Right hindlimb (tissue), 1 donor: ENCODE results near the gene PIGU.
A peak's percentile ranks its signal among the peaks of the same experiment; 100 is the strongest.
"Not testable (repeated sequence)": the region's sequence is repeated elsewhere in the genome, so short reads cannot be mapped to it uniquely, and the experiment has no call there.

ENCODE experiments used
- DNase-seq: peaks from one replicate; pipeline ENCODE4 v3.0.0-alpha.2; 2018

PIGU gene, protein sequence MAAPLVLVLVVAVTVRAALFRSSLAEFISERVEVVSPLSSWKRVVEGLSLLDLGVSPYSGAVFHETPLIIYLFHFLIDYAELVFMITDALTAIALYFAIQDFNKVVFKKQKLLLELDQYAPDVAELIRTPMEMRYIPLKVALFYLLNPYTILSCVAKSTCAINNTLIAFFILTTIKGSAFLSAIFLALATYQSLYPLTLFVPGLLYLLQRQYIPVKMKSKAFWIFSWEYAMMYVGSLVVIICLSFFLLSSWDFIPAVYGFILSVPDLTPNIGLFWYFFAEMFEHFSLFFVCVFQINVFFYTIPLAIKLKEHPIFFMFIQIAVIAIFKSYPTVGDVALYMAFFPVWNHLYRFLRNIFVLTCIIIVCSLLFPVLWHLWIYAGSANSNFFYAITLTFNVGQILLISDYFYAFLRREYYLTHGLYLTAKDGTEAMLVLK

DNA sequence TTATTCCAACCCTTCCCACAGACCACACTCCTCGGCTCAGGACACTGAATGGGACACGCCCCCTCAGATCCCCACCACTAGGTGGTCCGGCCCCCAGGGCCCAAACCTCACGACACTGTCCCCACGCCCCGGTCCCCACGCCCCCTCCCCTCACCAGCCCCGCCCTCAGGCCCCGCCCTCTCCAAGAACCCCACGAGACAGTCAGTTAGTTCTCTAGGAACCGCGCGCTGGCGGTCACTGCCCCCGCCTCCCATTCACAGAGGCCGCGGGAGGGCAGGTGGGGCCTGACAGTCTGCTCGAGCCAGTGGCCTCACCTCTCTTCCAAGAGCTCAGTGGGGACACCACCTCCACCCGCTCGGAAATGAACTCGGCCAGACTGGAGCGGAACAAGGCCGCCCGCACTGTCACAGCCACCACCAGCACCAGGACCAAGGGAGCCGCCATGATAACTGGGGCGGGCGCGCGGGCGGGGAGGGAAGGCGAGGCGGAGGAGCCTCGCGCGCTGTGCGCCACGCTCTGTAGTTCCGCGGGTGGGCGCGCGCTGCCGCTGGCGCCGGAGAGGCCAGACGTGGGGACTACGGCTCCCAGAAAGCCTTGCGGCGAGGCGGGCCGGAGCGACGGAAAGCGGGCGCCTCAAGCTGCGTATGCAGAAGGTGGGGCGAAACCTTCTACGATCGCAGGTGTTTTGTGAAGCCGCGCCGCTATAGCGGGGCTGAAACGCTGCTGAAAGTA lies at the start of gene PIGU:
TSS of gene PIGU (minus strand) at position 451 of the 732 bp plus-strand sequence. CDS start at position 444, 7 bp downstream.
- peak; percentile 97 for DNase-seq

DNA sequence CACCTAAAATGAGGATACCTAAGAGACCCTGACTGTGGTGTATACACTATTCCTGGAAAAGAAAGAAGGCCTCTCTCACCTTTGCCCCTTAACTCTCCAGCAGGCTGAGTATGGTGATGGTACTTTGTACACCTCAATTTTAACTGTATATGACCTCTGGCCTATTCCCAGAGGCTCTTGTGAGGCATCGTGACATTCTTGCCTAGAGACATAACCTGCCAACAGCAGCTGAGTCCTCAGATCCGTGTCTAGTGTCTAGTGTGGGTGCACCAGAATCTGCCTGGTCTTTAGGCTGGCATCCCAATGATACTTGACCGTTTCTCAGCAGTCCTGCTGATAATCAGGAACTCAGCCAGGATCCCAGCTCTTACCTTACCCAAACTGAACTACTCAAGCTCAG lies 47.3 kb upstream of the PIGU start:
- DNase-seq, result no peak

DNA sequence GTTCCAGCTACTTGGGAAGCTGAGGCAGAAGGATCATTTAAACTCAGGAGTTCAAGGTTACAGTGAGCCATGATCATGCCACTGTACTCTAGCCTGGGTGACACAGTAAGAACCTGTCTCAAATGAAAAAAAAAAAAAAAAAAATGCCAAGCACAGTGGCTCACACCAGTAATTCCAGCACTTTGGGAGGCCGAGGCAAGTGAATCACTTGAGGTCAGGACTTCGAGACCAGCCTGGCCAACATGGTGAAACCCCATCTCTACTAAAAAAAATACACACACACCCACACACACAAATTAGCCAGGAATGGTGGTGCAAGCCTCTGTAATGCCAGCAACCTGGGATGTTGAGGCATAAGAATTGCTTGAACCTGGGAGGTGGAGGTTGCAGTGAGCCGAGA lies 45.7 kb upstream of the PIGU start:
- DNase-seq, result not testable (repeated sequence)

DNA sequence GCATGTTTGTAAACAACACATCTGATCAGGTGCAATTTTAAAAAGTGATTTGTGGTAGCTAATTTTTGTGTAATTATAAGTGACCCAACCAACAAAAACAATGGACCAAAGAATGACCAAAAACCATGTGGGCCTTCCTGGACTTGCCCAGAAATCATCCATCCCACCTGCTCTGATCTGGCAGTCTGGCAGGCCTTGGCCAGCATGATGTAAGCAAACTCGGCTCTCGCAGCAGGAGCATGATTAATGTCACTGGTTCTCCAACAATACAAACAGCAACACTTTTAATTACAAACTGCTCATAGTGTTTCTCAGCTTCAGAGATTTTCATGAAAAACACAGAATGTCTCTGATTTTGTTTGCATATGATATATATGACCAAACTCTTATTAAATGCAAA lies 43.4 kb upstream of the PIGU start:
- no peak for DNase-seq

DNA sequence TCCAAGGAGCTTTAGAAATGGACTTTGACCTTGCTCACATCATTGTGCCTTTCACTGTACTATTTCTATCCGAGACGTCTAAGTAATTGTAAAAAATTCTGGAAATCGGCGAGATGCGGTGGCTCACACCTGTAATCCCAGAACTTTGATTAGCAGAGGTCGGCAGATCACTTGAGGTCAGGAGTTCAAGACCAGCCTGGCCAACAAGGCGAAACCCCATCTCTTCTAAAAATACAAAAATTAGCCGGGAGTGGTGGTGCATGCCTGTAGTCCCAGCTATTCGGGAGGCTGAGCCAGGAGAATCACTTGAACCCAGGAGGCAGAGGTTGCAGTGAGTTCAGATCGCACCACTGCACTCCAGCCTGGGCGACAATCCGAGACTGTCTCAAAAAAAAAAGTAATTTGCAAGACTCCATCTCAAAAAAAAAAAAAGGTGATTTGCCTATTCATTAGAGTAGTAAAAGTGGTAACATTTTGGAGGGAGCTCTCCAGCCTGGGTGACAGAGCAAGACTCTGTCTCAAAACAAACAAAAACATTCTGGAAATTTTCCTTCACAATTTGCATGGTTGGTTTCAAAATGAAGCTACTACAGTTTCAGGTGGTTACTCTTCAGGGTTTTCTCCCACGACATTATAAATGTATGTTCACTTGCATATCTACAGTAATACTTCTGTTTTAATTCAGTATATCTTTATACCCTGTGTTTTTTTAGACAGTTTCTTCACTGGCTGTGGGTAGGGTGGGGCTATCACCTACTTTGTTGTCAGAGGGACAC lies 42.5 kb upstream of the PIGU start:
- DNase-seq, result not testable (repeated sequence)

DNA sequence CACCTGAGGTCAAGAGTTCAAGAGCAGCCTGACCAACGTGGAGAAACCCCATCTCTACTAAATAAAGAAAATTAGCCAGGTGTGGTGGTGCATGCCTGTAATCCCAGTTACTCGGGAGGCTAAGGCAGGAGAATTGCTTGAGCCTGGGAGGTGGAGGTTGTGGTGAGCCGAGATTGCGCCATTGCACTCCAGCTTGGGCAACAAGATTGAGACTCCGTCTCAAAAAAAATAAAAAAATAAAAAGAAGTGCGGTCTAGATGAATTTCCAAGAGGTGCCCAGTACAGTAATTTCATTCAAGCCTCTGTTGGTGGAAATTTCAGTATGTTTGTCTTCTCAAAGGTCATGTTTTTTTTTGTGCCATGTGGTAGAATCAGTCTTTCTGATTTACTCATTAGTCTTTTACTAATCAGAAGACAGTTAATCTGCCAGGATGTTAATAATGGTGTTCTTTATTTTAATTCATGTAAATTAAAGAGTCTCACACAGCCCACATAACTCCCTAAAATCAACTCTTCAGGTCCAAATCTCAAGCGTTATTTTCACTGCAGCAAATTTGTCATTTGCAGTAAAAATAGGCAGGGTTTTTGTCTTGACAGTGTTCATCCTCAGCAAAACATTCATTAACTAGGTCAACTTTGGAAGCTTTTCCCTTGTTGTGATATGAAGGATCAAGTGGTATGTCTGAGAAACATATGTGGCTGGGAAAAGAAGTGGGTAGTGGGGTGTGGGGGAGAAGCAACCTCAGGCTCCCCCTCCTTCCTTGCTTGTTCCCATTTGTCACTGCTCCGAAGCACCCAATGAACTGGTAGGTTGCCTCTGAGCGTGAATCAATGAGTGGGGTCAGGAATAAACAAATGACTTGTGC lies 40.6 kb upstream of the PIGU start:
- DNase-seq, result no peak

DNA sequence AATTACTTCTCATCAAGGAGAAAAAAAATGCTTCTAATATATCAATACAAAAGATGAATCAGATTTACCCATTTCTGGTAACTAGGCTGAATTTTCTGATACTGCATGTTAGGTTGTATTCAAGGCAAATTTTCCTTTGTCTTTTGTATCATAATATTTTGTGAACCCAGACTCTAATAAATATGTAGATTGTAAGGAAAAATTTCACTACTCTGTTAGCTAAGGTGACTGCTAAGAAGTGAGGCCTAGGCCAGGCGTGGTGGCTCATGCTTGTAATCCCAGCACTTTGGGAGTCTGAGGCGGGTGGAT lies 40.0 kb upstream of the PIGU start:
- DNase-seq, result no peak

DNA sequence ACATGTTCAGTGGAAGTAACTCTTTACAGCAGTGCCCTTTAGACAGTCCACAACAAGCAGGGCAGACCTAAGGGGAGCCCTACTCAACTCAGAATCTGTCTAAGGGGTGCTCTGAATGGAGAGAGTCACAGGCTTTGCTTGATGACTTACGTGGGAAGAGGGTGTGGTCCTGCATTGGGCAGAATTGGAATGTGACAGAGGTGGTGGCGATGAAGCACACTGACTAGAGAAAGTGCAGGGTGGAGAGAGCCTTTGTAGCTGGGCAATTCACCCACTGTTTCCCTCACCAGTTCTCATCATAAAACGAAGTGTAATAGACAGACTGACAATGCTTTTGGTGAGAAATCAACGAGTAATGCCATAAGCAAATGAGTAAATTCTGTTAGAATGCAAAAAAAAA lies 38.5 kb upstream of the PIGU start:
- DNase-seq, result no peak

DNA sequence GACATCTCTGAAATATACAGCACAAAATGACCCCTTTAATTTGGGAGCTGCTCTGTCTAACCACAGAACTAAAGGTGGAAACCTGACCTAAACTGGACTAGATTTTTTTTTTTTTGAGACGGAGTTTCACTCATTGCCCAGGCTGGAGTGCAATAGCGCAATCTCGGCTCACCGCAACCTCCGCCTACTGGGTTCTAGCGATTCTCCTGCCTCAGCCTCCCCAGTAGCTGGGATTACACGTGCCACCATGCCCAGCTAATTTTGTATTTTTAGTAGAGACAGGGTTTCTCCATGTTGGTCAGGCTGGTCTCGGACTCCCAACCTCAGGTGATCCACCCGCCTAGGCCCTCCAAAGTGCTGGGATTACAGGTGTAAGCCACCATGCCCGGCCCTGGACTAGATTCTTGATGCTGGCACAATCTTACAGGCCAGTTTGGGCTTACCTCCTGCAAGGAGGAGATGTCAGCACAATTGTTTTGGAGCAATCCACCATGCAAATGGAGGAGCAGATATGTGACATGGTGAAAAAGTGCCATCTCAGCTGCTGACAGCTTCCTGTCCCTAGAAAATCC lies 37.1 kb upstream of the PIGU start:
- not testable (repeated sequence) for DNase-seq

DNA sequence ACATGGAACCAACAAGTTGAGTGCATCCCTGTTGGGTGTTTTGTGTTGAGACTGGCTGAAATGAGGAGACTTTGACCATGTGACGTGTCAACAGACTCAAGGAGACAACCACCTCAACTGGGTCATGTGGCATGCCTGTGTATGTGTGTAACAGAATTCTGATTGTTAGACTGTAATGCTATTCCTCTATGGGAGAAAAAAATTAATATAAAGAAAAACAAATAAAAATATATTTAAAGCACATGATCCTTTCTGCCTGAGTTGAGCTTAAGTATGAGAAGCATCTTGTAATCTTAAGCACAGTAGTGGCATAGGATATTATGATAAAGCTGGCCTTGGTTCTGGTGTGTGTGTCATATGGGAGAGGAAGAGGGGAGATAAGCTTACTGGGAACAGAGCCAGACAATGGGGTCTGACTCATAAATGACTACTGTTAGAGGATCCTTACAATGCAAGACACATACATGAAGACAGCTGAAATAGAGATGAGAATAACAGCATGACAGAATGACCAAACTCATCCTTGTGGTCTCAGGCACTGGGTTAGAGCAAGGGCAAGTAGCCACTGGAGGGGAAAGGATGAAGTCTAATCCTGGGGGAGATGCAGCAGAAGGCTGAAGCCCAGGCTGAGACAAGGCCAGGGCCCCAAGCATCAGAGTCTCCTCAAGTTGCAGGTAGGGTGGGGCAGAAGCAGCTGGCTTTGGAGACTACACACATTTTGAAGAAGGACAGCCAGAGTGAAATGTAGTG lies 36.5 kb upstream of the PIGU start:
- DNase-seq, result no peak

DNA sequence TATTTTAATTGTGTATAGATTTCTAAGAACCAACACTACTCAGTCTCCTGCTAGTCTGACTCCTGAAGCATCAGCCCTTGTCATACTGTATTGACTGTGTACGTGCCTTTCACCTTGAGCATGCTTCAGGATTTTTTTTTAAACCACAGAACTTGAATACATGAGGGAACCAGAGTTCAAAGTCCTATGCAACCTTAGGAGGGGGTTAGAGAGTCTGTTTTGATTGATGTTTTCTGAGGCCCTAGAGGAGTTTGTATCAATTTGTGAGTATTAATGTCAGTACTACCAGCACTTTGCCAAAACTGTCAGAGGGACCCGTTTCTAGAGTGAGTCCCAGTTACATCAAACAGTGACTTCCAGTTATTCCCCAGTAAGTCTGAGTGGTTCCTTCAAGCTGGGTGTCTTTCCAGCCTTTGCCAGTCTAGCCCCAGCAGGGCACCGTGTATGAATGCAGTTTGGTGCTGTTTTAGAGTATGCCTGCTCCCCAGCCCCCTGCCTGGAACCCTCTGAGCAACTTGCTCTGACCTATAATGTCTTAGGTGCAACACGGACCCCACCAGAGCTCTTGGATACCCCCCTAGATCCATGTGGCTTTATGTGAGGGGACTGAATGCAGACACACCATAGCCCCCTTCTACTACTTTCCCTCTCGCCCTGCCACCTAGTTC lies 35.8 kb upstream of the PIGU start:
- DNase-seq, result no peak

DNA sequence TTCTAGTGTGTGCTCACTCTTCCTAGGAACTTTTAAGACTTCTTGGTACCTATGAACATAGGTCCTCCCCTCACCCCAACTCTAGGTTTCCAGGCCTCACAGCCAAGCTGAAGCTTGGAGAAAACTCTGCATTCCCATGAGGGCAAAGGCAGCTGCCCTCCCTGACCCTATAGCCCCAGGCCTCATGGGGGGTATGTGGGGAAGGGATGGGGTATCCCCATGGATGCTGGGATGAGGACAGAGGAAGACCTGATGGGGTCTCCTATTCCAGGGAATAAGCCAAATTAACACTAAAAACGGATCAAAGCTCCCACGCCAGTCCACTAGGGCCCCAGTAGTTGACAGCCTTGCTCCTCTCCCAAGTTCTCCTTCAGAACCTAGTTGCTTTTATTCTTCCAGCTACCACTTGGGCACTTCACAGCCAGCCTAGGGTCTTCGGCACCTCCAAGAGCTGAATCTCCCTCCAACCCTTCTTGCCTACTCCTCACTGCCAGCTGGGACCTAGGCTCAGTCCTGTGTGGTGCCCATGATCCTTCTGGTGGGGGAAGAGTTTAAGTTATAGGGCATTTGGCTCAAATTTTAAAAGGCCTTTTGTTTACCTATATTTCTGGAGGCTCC lies 35.0 kb upstream of the PIGU start:
- no peak for DNase-seq

DNA sequence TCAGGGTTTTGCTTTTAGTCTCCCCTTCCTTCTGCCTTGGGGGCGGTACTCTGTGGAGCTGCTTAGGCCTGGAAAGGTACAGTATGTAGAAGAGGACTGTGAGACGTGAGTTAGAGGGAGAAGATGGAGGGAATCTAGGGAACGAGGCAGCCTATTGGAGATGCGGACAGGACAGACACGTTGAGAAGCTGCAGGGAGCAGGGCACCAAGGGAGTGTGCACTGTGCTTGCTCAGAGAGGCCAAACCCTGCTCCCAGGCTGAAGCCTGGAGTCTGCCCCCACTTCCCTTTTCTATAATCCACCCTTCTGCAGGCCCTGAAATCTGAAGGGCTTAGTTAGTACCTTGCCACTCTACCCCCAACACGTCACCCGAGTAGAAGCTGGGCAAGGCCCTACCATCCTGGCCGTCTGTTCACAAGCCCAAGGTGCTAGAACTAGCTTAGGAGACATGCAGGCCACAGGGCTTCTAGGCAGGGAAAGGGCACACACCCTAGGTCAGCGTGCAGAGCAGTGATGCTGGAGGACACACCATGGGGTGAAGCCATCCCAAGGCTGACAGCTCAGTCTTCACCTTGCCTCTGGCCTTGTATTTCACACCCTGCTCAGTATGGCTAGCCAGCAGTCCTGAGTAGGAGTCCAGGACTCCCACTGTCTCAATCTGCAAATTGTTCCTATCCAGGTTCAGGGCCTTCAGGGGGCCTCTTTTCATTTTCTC lies 34.1 kb upstream of the PIGU start:
- no peak for DNase-seq

DNA sequence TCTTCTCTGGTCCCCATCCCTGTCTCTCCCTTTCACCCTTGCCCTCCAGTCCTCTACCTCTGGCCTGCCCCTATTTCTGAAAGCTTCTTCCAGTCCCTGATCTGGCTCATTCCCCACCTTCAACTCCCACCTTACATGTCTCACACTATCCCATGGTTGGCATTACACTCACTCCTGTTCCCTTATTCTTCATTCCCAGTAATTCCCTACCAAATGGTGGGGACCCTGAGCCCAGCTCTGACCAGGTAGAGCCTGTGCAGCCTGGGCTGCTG lies 33.6 kb upstream of the PIGU start:
- DNase-seq, result no peak

DNA sequence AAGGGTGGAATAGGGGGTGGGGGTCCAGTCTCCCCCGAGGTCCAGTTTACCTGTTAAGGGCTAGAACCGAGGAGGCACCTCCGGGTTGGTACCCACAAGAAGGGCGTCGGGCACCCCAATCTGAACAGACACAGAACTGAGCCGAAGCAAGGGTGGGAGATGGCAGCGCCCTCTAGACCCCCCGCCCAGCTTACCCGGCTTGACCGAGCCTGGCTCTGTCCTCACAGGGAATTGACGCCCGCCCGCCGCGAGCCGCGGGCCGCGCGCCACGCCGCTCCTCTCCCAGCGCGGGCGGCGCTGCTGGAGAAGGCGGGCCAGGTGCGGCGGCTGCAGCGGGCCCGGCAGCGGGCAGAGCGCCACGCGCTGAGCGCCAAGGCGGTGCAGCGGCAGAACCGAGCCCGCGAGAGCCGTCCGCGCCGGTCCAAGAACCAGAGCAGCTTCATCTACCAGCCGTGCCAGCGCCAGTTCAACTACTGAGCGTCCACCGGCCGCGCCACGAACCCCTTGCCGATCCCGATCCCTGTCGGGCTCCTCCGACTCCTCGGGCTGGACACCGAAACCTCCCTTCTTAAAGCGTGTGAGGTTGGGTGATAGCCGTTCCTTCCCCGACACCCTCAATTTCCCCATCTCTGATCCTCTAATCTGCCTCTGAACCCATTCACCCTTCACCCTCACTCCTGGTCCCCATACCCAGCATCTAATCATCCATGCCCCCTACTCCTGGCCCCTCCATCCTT lies 33.1 kb upstream of the PIGU start:
- DNase-seq, result peak; percentile 85

DNA sequence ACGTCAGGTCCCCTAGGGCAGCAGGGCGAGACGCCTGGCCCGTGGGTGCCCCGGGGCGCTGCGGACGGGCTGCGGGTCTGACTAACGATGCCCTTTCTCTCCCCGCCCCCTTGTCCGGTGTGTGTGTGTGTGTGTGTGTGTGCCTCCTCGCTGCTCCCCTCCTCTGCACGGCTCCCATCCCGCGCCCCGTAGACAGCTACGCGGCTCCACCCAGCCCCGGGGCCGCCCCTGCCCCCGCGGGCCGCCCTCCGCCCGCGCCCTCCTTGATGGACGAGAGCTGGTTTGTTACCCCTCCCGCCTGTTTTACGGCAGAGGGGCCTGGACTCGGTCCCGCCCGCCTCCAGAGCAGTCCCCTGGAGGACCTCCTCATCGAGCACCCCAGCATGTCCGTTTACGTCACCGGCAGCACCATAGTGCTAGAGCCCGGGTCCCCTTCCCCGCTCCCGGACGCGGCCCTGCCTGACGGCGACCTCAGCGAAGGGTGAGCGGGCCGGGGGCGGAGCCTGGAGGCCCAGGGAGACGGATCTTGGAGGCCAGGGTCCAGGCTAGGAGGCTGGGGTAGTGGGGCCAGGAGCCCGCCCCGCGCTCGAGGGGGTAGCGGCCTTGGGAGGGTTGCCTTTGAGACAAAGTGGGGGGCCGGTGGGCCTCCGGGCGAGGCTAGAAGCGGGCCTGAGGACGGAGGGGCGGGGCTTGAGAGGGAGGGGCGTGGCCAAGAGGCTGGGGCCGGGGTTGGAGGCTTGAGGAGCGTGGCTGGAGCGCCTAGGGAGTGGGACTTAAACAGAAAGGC lies 32.3 kb upstream of the PIGU start:
- peak; percentile 90 for DNase-seq

DNA sequence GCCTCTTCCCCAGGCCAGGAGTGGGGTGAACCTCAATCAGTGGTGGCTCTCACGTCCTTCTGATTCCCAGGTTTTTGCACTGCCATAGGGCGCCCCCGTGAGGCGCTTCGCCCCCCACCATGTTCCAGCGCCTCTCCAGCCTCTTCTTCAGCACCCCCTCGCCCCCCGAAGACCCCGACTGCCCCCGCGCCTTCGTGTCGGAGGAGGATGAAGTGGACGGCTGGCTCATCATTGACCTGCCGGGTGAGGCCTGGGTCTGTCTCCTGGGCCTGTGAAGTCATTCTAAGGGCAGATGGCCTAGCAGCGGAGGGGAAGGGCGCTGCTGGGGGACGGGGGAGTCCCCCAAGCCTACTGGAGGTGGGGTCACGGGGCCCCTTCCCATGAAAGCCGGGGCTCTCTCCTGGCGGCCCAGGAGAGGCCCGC lies 31.7 kb upstream of the PIGU start:
- peak; percentile 76 for DNase-seq
